ENCODE results near the gene SRP9.
"Not testable (repeated sequence)": the region's sequence is repeated elsewhere in the genome, so short reads cannot be mapped to it uniquely, and the experiment has no call there.

The SRP9 gene

DNA sequence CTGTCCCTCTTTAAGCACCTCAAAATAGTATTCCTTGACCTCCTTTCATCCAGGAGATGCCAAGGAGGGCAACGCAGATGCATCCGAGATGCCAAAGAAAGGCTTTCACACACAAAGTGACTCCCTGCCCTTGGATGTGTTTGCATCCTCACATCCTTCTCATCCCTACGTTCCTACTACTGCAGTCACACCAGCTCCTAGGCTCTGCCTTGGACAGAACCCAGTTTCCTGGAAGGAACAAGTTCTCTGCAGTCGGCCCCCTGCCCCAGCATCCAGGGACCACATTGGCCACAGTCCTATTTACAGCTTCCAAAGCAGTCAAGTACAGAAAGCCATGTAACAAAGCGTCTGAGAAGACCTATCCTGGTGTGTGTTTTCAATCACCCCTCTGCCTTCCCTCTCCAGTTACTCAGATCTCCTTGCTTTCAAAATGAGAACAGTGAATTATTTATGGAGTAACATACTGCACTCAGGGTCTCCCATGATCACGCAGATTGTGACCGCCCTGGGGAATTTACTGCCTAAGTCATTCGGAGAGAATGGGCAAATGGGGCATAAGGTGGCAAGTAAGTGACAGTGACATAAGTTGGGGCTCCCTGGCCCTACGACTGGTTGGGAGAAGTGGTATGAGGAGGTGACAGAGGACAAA, 21.8 kb upstream of the SRP9 start:
- H3K27ac ChIP-seq, result no peak overlapping the region
- TF ChIP-seq, protein P1, sequence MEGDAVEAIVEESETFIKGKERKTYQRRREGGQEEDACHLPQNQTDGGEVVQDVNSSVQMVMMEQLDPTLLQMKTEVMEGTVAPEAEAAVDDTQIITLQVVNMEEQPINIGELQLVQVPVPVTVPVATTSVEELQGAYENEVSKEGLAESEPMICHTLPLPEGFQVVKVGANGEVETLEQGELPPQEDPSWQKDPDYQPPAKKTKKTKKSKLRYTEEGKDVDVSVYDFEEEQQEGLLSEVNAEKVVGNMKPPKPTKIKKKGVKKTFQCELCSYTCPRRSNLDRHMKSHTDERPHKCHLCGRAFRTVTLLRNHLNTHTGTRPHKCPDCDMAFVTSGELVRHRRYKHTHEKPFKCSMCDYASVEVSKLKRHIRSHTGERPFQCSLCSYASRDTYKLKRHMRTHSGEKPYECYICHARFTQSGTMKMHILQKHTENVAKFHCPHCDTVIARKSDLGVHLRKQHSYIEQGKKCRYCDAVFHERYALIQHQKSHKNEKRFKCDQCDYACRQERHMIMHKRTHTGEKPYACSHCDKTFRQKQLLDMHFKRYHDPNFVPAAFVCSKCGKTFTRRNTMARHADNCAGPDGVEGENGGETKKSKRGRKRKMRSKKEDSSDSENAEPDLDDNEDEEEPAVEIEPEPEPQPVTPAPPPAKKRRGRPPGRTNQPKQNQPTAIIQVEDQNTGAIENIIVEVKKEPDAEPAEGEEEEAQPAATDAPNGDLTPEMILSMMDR (IDR thresholded peaks at IDR 0.05), result no peak
- TF ChIP-seq ZFX (IDR thresholded peaks at IDR 0.05; ENCODE audit: borderline replicate concordance), result no peak

DNA sequence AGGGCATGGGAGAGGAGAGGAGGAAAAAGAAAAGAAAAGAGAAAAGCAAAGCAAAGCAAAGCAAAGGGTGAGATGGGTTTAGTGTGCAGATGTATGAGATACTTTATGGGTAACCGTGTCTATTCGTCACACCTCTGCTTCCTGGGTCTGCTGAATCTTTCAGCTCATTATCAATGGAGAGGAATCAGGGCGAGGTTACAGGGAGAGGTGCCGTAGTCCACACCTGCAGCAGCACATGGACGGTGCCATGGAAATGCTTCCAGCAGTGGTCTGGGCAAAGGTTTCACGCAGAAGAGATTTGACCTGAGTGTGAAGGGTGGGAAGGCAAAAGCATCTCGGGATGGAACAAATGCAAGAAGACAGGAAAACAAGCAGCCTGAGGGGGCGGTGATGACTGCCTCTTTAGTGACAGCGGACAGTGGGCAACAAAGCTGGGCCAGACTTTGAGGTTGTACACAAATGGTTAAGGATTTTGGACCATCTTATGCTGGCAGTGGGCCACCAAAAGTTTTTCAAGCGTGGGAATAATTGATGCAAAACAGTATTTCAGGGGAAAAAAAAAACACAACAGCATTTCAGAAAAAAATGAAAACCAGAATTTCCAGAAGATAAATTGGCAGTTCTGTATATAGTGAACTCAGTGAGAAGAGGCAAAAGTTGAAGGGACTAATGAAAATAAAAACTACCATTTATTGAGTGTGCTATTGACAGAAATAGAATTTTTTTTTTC, 19.5 kb upstream of the SRP9 start:
- no peak overlapping the region for H3K27ac ChIP-seq
- TF ChIP-seq, protein P1 (IDR thresholded peaks at IDR 0.05), result no peak
- no peak for TF ChIP-seq ZFX (IDR thresholded peaks at IDR 0.05; ENCODE audit: borderline replicate concordance)

DNA sequence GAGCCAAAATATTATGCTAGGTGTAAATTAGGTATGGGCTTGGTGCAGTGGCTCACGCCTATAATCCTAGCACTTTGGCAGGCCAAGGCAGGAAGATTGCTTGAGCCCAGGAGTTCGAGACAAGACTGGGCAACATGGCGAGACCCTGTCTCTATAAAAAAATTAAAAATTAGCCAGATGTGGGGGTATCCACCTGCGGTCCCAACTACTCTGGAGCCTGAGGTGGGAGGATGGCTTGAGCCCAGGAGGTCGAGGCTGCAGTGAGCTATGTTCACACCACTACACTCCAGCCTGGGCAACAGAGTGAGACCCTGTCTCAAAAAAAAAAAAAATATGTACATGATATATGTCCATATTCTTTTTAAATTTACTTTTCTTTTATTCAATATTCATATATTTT, 17.7 kb upstream of the SRP9 start:
- not testable (repeated sequence) for H3K27ac ChIP-seq

DNA sequence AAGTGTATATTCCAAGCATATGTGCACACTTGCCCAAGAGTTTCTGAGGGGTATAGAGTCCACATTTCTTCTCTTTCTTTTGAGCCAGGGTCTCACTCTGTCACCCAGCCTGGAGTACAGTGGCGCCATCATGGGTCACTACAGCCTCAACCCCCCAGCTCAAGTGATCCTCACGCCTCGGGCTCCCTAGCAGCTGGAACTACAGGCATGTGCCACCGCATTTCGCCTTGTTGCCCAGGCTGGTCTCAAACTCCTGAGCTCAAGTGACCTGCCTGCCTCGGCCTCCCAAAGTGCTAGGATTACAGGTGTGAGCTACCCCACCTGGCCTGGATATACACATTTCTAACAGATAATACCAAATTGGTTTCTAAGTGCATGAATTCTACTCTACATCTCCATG, 17.1 kb upstream of the SRP9 start:
- TF ChIP-seq, protein P1 (IDR thresholded peaks at IDR 0.05), result no peak
- TF ChIP-seq ZFX (IDR thresholded peaks at IDR 0.05; ENCODE audit: borderline replicate concordance), result no peak
- no peak overlapping the region for H3K27ac ChIP-seq

DNA sequence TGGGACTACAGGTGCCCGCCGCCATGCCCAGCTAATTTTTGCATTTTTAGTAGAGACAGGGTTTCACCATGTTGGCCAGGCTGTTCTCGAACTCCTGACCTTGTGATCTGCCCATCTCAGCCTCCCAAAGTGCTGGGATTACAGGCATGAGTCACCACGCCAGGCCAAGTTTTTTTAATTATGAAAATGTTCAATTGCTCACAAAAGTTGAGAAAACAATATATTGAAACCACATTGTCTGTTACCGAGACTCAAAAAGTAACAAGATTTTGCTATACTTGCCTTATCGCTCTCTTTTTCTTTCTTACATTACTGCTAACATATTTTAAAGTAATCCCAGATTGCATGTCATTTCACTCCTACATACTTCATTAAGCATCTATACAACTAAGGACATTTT, 16.2 kb upstream of the SRP9 start:
- H3K27ac ChIP-seq, result not testable (repeated sequence)

DNA sequence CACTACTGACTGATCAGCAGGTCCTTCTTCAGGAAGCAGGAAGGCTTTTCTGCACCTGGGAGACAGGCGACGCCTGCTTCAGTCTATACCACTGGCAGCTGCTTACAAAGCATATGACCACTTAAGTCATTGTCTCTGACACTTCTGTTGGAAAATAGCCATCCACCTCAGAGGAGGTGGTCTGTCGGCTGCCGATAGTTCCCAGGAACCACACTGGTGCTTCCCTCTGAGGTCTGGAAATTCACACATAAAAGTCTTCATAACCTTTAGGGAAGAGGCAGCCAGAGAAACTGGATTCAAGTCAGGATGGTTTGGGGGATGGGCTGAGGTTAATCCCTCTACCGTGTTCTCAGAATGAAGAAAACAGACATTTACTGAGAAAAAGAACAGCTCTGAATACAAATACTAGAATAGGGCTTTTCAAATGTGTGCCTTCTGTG, 15.6 kb upstream of the SRP9 start:
- TF ChIP-seq, protein P1 (IDR thresholded peaks at IDR 0.05), result no peak
- TF ChIP-seq ZFX (IDR thresholded peaks at IDR 0.05; ENCODE audit: borderline replicate concordance), result no peak
- no peak overlapping the region for H3K27ac ChIP-seq

DNA sequence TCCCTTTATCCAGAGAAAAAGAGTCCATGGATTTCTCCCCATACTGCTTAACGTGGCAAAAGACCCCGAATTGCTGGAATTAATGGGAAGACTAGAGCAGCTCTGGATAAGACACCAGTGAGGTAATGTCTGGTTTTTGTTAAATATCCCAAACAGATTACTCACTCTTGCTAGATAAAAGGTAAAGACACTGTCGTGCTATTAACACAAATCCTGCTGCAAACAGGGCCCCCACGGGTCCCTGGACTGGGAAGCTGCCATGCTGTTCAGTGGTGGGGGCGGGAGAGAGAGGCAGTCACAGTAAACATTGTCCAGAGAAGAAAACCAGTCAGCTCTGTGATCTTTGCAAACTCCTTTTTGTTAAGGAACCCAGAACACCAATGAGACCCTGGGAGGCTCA, 15.2 kb upstream of the SRP9 start:
- TF ChIP-seq ZFX (IDR thresholded peaks at IDR 0.05; ENCODE audit: borderline replicate concordance), result no peak
- TF ChIP-seq, protein P1 (IDR thresholded peaks at IDR 0.05), result no peak
- H3K27ac ChIP-seq, result no peak overlapping the region

DNA sequence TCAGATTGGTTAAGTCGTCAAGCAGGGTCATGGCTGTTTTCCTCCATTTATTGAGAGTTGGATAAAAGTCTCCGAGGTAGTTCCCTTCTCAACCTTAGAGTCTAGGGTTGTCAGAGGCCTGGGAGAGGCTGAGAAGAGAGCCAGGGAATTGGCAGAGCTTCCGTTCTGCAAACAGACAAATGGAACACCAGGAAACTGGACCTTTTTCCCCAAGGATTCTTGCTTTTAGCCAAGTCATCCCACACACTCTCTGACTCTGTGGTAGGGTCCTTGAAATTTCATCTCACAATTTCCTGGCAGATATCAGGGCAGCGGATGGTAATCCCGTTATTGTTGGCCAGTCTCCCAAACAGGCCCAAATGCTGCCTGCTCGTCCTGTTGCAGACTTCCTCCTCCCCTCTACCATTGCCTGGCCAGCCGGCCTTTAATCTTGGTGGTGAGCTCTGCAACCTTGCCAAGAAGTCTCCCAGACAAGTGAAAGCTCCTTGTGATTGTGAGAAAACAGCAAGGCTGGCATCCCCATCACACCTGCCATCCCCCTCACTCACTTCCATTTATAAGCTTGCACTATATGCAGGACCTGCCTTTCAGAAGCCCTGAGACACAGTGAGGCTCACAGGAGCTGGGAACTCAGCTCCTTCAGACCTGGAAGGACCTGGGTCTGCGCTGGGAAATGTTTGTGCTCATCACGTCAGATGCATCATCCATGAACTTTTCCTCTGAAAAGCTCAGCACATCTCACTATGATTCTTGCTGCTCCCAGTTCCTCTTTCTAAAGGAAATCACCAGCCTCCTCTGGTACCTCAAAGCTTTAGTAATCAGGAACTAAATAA, 13.7 kb upstream of the SRP9 start:
- no peak overlapping the region for H3K27ac ChIP-seq
- TF ChIP-seq, protein P1 (IDR thresholded peaks at IDR 0.05), result no peak
- no peak for TF ChIP-seq ZFX (IDR thresholded peaks at IDR 0.05; ENCODE audit: borderline replicate concordance)
